ENCODE results near the gene KLF18.
"Not testable (repeated sequence)": the region's sequence is repeated elsewhere in the genome, so short reads cannot be mapped to it uniquely, and the experiment has no call there.

KLF18 gene

DNA sequence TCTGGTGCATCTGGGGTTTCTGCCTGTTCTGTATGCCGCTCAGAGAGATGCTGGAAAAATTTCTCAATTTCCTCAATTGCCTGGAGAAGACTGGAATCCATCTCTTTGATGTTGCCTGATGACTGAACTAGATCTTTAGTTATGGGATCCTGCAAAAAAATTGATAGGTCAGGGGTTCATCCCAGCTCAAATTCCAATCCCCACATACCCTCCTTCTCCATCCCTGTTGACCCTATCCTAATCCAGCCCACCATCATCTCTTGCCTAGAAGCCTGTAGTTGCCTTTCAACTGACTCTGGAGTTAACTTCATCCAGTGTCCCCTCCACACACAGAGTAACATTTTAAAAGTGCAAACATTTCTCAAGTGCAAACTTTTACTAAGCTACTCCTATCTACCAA is at the start of gene KLF18:
Gene KLF18 (minus strand): TSS at position 101 of the 400 bp plus-strand sequence. CDS start 0 bp downstream, at position 101.
- DNase-seq (ENCODE audit: low spot score): no peak

DNA sequence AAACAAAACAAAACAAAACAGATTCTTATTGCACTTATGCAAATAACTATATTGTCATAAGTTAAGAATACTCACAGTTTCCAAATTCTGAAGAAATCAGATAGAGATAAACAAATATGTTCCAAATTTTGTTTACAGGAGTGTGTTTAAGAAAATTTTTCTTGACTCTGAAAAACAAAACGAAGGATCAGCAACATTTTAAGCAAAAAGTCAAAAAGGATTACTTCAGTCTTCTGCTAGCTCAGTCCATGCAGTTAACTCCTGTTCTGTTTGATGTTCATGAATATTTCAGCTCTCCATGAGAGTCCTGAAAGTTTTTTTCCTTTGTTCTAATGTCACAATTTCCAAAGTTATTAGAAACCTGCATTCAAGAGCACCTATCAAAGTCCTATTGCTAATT is 33.2 kb upstream of the KLF18 start:
- no peak for DNase-seq (ENCODE audit: low spot score)

DNA sequence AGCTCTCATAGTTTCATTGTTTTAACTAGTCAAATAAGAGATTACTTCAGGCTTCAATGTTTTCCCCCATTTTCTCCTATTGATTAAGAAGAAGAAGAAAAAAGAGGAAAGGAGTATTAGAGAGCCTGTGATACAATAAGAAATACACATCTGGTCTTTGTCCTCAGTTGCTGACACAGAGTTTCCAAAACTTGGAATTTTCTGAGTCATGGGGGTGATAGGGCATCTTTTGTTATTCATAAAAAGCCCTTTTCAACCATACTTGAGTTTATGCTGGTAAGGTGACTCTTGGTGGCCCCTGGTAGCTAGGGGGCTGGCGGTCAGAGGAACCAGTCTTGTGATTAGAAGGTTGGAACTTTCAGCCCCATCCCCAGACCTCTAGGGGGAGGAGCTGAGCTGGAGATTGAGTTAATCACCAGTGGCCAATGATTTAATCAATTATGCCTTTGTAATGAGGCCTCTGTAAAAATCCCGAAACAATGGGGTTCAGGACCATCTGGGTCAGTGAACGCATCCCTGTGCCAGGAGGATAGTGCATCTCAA is 28.9 kb upstream of the KLF18 start:
- no peak for DNase-seq (ENCODE audit: low spot score)

DNA sequence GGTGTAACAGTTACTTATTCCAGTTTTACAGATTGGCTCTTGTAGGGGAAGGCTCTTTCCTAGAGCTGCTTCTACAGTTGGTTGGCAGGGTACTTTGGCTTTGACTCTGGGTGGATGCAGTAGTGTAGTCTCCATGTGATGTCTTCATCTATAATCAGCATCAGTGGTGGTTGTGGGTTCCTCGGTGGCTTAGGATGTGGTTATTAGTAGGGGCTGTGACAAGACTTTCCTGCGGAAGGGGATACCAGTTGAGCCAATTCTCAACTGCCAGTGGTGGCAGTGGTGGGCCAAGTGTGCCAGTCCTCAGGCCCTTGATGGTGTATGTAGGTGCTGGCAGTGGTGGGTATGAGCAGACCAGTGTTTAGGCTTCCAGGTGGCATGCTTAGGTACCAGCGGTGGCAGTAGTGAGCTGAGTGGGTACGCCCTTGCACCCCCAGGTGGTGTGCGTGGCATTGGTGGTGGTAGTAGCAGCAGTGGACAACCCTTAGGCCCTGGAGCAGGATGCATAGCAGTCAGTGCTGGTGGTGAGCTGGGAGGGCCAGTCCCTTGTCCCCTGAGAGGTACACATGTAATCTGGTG is 27.2 kb upstream of the KLF18 start:
- DNase-seq (ENCODE audit: low spot score): no peak

DNA sequence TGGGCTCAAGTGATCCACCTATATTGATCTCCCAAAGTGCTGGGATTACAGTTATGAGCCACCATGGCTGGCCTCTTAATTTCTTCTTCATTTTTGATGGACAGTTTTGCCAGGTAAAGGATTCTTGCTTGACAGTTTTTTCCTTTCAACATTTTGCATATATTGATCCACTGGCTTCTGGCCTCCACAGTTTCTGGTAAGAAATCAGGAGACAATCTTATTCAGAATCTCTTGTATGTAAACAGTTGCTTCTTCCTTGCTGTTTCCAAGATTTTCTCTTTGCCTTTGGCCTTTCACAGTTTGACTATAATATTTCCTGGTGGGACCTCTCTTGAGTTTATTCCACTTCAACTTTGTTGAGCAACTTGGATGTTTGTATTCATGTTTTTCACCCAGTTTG is 20.1 kb upstream of the KLF18 start:
- no peak for DNase-seq (ENCODE audit: low spot score)

DNA sequence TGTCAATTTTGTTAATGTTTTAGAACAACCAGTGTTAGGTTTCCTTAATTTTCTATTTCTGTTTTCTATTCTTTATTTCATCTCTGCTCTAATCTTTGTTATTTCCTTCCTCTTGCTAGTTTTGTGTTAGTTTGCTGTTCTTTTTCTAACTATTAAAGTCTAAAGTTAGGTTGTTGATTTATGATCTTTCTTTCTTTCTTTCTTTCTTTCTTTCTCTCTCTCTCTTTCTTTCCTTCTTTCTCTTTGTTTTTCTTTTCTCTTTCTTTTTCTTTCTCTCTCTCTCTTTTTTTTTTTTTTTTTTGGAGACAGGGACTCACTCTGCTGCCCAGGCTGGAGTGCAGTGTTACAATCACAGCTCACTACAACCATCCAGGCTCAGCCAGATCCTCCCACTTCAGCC is 17.4 kb upstream of the KLF18 start:
- no peak for DNase-seq (ENCODE audit: low spot score)

DNA sequence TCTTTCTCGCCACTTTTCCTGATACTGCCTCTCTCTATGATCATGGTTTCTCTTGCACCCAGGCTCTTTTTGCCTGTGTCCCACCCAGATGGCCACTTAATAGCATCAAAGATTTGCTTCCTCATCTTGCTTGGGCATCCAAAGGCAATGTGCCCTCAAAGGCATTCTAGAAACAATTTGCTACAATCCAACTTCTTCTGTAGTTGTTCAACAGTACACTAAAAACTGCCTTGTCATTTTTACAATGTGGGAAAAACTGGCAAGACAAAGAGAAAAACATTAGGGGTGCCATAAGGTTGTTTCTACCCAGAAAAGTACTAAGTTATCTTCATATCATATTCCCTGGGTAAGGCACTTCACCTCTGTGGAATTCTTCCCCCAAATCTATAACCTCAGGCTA is 16.5 kb upstream of the KLF18 start:
- DNase-seq (ENCODE audit: low spot score): no peak

DNA sequence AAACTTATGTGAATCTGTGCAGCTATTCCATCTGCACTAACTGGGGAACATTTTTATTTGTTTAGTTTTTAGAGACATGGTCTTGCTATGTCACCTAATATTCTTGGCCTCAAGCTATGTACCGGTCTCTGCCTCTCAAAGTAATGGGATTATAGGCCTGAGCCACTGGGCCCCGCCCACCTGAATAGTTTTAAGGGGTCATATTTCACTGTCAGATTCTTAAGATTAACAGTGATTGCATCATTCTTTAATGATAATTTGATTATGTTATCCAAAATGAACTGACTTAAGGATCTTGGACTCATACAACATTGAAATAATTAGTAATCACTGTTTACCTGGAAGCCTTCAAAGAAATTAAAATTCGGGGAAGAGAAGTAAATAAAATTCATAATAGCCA is 12.6 kb upstream of the KLF18 start:
- no peak for DNase-seq (ENCODE audit: low spot score)

DNA sequence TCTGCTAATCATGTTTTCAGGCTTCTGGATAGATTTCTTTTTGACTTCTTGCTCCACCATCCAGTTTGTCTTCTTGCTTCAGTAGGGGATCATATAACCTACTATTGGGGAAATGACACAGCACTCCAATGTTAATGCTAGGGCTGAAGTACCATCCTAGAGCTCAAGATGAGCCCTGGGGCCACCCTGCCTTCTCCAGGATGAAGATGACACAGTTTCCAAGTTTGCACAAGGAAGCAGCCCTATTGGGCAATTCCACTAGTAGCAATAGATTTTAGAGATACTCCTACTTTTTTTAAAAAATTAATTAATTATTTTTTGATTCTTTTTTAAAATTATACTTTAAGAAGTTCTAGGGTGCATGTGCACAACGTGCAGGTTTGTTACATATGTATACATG is 11.3 kb upstream of the KLF18 start:
- DNase-seq (ENCODE audit: low spot score): no peak

DNA sequence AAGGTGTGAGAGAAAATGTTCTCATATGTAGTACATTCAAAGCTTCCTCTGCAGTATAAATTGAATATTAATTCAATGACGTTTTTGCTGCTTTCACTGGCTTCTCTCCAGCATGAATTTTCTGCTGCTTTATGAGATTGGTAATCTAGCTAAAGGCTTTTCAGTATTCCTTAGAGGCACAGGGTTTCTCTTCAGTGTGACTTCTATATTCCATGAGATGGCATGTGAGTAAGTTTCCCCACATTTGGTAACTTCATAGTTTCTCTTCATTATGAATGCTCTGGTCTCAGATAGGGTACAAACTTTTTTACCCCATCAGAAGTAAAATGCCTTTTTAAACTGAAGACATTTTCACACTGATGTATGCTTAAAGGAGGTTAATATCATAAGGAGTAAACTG is 10.4 kb upstream of the KLF18 start:
- DNase-seq (ENCODE audit: low spot score): no peak

DNA sequence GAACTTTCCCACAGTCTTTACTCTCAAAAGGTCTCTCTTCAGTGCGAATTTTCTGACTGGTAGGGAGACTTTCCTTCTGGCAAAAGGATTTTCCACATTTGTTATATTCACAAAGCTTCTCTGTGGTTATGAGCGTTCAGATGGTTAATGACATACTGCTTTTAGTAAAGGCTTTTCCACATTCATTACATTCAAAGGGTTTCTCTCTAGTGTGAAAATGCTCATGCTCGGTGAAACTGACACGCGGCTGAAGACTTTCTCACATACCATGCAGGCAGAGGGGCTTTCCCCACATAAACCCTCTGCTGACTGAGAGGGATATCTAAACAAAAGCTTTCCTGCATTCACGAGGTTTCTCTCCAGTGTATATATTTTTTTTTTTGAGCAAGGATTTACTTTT is 9.9 kb upstream of the KLF18 start:
- DNase-seq (ENCODE audit: low spot score): no peak

DNA sequence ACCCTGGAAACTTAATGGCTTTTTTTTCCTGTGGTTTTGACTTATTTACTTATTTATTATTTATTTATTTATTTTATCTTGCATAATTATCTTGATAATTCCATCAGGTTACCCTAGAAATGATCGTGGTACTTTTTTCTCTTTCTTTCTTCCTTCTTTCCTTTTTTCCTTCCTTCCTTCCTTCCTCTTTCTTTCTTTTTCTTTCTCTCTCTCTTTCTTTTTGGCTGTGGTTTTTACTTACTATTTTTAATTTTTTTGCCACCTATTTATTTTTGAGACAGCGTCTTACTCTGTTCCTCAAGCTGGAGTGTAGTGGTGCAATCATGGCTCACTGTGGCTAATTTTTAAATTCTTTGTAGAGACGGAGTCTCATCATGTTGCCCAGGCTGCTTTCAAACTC is 6.2 kb upstream of the KLF18 start:
- DNase-seq (ENCODE audit: low spot score): no peak

DNA sequence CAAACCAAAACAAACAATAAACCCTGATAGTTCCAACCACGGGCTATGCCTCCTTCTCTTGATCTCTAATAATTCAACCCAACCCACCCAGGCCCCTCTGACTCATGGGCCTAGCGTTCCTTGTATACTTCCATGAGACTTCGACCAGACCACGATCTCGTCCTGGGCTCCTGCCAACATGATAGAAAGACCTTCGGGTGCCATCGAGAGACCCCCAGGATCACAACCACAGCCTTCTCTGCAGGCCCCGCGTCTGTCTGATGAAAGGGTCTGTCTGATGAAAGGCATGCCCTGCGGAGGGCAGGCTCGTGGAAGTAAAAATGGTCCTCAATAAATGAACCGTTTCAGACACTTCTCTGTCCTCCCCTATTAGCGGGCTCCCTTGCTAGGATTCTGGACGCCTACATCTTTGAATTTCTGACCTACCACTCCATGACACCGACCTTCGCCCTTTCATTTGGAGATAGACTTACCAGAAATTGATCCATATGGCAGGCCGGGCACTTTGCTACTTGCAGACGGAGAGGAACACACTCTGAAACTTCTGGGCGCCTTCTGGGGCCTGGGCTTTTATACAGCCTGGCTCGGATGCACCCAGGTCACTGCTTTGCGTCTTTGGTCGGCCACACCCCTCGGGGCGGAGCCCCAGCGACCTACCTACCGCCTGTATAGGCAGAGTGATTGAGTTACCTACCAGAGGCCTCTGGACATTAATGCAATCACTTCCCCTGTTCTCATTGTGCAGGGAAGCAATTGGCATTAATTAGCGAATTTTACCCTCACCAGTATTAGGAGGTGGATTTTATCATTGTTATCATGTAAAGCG is 5.3 kb upstream of the KLF18 start:
- DNase-seq (ENCODE audit: low spot score): no peak

DNA sequence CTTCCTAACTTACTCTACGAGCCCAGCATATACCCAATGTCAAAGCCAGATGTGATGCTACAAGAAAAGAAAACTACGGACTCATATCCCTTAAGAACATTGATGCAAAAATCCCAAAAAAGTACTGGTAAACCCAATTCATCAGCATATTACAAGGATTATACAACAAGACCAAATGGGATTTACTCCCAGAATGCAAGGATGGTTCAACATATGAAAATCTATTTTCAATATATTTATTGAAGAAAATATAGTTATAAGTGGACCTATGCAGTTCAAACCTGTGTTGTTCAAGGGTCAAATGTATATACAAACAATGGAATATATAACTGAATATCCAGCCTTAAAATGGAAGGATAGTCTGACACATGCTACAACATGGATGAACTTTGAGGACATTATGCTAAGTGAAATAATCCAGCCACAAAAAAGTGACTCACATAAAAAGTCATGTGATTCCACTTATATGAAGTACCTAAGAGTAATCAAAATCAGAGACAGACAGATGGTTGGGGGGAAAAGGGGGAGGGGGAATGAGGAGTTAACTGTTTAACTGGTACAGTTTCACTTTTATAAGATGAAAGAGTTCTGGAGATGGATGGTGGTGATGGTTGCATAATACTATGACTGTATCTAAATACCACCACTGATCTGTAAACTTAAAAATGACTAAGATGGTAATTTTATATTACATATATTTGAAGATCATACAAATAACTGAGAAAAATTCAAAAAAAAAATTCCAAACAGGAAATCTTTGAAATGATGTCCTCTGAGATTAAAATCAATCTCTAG is 3.7 kb upstream of the KLF18 start:
- no peak for DNase-seq (ENCODE audit: low spot score)

DNA sequence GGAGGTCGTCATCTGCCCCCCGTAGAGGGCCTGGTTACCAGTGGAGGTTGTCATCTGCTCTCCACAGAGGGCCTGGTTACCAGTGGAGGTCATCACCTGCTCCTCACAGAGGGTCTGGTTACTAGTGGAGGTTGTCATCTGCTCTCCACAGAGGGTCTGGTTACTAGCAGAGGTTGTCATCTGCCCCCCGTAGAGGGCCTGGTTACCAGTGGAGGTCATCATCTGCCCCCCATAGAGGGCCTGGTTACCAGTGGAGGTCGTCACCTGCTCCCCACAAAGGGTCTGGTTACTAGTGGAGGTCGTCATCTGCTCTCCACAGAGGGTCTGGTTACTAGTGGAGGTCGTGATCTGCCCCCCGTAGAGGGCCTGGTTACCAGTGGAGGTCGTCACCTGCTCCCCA is 1.9 kb downstream of the KLF18 start:
- not testable (repeated sequence) for DNase-seq (ENCODE audit: low spot score)

DNA sequence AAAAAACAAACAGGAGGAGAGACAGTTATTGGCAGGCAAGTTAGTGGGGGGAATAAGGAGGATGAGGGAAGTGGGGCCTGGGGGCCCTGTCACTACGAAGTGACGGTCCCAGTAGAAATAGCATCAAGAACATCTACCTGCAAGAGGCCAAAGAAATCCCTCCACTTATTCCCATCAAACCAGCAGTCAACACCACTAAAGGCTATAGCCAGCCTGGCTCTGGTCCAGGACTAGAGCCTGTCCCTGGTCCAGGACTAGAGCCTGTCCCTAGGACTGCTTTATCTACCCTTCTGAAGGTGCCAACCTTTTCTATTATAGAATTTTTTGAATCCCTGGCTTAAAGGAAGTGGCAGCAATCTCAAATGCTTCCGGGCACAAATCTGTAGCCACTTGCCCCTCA is 3.2 kb downstream of the KLF18 start:
- no peak for DNase-seq (ENCODE audit: low spot score)

DNA sequence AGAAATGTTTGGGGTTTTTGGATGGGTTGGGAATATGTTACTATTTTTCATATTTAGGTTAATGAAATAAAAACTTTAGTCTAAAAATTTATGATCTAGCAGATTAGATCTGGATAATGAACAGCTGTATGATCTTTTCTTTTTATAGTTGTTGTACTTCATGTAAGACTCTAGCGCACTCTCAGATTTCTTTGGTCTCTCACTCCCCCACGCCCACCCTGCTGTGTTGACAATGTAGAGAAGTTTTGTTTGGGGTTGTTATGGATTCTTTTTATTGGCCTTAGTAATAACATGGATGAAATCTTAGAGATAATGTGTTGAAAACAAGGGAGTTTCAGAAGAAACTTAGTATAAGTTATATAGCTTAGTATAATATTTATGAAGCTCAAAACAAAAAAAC is 5.5 kb downstream of the KLF18 start:
- no peak for DNase-seq (ENCODE audit: low spot score)

DNA sequence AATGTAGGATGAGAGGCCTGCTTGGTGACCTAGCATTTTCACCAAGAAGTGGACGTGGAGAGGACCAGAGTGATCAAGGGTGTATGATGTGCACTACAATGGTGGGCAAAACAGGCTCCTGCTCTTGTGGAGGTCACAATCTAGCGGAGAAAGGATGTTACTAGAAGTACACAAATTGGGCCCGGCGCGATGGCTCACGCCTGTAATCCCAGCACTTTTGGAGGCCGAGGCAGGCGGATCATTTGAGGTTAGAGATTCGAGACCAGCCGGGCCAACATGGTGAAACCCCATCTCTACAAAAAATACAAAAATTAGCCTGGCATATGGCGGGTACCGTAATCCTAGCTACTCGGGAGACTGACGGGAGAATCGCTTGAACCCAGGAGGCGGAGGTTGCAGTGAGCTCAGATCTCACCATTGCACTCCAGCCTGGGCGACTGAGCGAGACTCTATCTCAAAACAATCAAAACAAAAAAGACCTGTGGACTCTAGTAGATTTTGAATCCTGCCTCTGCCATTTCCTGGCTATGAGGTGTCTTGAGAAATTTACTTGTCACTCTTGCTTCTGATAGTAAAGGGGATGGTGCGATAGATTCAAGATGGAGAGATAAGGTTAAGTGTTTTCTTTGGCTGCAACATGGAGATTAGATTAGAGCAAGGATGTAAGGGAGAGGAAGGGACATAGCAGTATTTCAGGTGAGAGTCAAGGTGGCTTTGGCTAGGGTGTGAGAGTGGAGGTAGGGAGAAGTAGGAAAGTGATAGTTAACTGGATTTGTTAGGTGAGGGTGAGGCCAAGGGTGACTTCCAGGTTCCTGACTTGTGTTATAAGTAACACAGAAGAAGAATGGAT is 7.1 kb downstream of the KLF18 start:
- no peak for DNase-seq (ENCODE audit: low spot score)

DNA sequence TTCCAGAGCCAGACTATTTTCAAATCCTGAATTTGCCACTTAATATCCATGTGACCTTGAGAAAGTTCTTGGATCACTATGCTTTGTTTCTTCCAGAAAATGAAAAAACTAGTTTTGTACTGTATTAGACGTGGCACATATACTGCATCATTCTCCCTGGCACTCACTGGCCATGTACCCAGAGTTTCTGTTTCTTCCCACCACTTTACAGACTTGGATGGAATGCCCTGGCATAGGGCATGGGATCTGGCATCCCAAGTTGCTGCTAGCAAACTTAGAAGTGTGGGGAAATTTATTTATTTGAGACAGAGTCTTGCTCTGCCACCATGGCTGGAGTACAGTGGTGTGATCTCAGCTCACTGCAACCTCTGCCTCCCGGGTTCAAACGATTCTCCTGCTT is 10.0 kb downstream of the KLF18 start:
- no peak for DNase-seq (ENCODE audit: low spot score)

DNA sequence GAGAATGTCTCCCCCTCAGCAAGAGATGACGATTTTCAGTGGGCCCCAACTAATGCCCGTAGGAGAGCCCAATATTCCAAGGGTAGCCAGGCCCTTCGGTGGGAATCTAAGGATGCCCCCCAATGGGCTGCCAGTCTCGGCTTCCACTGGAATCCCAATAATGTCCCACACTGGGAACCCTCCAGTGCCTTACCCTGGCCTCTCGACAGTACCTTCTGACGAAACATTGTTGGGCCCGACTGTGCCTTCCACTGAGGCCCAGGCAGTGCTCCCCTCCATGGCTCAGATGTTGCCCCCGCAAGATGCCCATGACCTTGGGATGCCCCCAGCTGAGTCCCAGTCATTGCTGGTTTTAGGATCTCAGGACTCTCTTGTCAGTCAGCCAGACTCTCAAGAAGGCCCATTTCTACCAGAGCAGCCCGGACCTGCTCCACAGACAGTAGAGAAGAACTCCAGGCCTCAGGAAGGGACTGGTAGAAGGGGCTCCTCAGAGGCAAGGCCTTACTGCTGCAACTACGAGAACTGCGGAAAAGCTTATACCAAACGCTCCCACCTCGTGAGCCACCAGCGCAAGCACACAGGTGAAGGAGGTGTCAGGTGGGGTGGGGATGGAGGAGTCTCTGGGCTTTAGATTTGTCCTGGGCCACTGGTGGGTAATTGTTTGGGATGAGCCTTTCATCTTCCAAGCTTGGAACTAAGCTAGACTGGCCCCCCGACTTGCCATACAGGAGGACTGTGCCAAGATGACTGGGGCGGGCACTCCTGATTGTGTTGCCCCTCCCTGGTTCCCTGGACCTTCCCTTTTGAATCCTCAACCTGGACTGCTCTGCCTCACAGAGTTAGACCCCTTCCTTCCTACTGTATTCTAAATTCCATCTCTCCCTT is 11.6 kb downstream of the KLF18 start:
- DNase-seq (ENCODE audit: low spot score): no peak

DNA sequence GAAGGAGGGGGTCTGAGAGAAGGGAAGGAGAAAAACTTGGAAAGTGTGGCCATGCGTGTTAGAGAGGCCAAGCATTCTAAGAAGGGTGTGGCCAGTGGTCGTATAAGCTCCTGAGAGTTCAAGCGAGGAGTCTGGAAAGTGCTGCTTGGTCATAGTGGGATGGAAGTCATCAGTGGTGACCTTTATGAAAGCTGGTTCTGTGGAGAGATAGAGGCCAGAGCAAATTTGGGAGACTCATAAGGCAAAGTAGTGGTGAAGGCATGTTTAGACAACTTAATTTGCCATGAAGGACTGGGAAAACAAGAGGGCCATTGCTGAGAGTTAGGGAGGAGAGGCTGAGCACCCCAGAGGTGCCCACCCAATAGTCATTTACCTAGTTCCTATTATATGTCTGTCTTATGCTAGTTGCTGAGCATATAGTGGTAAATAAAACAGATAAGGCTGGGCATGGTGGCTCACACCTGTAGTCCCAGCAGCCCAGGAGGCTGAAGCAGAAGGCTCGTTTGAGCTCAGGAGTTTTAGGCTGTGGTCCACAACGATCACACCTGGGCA is 21.0 kb downstream of the KLF18 start:
- no peak for DNase-seq (ENCODE audit: low spot score)

All from HuH-7.5 (cell line).